ENCODE data around the gene BCL2L11.

- TF ChIP-seq TCFL5 (CRISPR knock-in tag; conservative IDR thresholded peaks at IDR 0.05) (no peak), PML (IDR thresholded peaks at IDR 0.05; ENCODE audit: low read length) (no peak), E2F5 (CRISPR knock-in tag; IDR thresholded peaks at IDR 0.05) (no peak), EP300 (IDR thresholded peaks at IDR 0.05; ENCODE audit: low read length) (no peak), NCOR1 (IDR thresholded peaks at IDR 0.05) (no peak), CBX5 (IDR thresholded peaks at IDR 0.05; ENCODE audit: borderline replicate concordance, low read depth) (no peak), GABPA (tag; conservative IDR thresholded peaks at IDR 0.05; ENCODE audit: low read depth) (no peak), TAF7 (tag; IDR thresholded peaks at IDR 0.05) (no peak), ZNF23 (CRISPR knock-in tag; IDR thresholded peaks at IDR 0.05) (no peak), KDM1A (IDR thresholded peaks at IDR 0.05) (no peak)
- TF ChIP-seq, protein P1, sequence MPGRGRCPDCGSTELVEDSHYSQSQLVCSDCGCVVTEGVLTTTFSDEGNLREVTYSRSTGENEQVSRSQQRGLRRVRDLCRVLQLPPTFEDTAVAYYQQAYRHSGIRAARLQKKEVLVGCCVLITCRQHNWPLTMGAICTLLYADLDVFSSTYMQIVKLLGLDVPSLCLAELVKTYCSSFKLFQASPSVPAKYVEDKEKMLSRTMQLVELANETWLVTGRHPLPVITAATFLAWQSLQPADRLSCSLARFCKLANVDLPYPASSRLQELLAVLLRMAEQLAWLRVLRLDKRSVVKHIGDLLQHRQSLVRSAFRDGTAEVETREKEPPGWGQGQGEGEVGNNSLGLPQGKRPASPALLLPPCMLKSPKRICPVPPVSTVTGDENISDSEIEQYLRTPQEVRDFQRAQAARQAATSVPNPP (IDR thresholded peaks at IDR 0.05; ENCODE audit: borderline replicate concordance, insufficient read depth, insufficient read length) = no peak
These were observed 24.5 kb downstream of the BCL2L11 start for GRCh38 chr2:111145103-111145760.
